Hematopoietic multipotent progenitor cell treated with erythropoietin and hydrocortisone succinate and interleukin-3 and kit ligand, for 15 days (in vitro differentiated cells): Measurements from ENCODE around the gene PSMB9.

Source experiments
- DNase-seq: peaks from one replicate; pipeline ENCODE4 v3.0.0-alpha.2; 2015; ENCODE audit warnings: low spot score

PSMB9 gene

GRCh38 chr6:32839356-32839755, 14.6 kb upstream of the PSMB9 start:
- no peak for DNase-seq

GRCh38 chr6:32840604-32841246, 13.3 kb upstream of the PSMB9 start:
- no peak for DNase-seq

DNA sequence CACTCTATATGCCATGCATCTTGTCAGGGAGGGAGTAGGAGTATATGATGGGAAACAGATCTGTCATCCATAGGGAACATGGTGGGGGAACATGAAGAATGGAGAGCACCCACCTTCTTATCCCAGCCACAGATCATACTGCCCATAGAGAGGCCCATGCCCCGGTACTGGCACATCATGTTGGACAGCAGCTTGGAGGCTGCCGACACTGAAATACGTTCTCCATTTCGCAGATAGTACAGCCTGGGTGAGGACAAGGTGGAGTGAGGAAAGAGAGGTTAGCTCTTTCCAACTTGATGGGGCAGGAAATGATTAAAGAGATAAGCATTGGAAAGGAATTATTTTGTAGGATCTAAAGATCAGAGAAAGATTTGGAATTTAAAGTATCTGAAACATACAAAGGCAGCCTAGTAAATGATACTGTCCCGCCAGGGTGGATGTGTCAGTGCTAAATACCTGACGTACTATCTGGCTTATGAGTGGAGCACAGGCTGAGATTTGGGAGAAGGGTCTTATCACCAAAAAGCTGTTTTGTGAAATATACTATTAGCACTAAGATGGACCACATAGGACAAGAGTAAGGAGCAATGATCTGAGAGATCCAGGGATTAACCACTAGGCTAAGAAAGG, 11.9 kb upstream of the PSMB9 start:
- no peak for DNase-seq

DNA sequence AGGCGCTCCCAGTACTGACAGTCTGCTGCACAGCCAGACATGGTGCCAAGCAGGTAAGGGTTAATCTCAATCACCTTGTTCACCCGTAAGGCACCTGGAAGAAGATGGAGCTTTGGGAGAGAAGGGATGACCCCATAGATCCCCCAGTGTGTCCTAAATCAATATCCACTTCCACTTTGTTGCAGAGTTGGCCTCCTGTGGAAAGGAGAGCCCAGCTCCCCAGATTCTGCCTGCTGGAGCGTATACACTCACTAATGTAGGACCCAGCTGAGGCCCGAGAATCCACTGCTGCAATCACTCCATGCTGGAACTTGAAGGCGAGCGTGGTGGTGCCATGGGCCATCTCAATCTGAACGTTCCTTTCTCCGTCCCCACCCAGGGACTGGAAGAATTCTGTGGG, 11.3 kb upstream of the PSMB9 start:
- DNase-seq = no peak

DNA sequence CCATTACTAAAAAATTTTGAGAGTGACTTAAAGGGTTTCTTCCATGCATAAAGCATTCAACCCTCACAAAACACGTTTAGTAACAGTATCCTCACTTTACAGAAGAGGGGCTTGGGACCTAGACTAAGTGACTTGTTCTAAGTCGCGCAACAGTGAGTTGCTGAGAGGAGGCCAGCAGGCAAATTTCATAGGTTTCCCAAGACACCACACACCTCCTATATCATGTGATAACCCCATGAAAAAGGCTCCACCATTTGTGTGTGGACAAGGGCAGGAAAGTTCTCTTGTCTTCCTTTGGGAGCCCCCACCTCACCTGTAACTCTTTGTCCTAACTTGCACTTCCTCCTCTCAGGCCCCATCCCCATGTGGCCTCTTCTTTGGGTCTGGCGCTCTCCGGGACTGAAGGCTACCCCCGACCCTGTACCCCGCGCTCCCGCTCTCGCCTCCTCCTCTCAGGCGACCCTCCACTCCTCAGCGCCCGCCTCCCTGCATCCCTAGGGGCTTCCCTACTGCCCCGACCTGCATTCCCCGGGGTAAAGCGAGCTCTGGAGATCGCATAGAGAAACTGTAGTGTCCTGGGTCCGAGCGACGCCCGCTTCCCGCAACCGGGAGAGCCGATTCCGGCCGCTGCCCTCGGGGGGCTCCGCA, 10.5 kb upstream of the PSMB9 start:
- no peak for DNase-seq

GRCh38 chr6:32843979-32844838, 9.8 kb upstream of the PSMB9 start, which contains the start of gene PSMB8:
TSS of gene PSMB8 (minus strand) at chr6:32844047. CDS start at chr6:32843996, 51 bp downstream.
- DNase-seq = peak; percentile 98

- DNase-seq = no peak
These were observed 9.1 kb upstream of the PSMB9 start for GRCh38 chr6:32844839-32845383.

GRCh38 chr6:32845384-32845884, 8.6 kb upstream of the PSMB9 start:
- DNase-seq = no peak

- DNase-seq = no peak
These were observed 7.0 kb upstream of the PSMB9 start for GRCh38 chr6:32847004-32847403.

GRCh38 chr6:32847795-32848194, 6.2 kb upstream of the PSMB9 start:
- no peak for DNase-seq

GRCh38 chr6:32849126-32849525, 4.9 kb upstream of the PSMB9 start:
- DNase-seq = no peak

DNA sequence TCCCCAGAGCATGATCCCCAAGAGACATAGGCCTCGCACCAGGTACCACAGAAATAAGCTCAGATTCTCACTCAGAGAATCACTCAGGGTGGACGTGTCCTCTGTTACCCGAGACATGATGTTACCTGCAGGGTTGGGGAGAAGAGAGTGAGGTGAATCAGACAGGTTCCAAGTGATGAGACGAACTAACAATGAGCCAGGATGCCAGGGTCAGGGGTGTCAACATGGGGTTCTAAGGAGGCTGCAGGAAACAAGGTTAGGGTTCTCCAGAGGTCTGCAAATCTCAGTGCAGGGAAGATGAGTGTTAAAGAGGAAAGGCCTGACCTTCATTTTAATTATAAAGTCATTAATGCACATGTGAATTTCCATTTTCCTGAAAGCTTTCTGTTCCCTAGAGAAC, 3.0 kb upstream of the PSMB9 start:
- no peak for DNase-seq

GRCh38 chr6:32852018-32852843, 1.8 kb upstream of the PSMB9 start:
- DNase-seq = no peak

DNA sequence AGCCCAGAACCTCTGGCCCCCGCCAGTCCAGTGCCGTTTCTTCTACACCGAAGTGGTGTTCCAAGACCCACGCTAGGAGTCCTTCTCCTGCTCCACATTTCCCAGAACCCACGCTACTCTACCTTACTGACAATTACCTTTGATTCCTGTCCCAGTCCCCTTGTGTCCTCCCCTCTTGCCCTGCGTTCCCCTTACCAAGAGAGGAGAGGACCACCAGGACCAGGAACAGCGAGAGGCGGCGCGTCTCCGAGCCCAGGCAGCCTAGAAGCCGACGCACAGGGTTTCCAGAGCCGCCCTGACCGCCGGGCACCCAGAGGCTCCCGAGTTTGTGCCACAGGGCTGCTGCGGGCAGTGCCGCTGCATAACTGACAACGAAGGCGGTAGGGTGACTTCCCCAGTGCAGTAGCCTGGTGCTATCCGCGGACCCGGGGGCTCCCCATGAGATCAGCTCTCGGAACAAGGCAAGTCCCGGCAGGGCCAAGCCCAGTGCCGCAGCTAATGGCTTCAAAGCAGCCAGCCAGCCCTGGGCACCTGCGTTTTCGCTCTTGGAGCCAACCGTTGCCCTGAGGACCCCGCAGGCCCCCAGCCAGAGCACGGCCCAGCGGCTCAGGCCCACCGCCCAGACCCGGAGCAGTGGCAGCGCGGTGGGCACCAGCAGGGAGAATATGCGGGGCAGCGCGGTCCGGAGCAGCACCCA, 1.0 kb upstream of the PSMB9 start:
- peak; percentile 37 for DNase-seq

GRCh38 chr6:32854376-32855178, 585 bp downstream of the PSMB9 start:
- DNase-seq = peak; percentile 29

DNA sequence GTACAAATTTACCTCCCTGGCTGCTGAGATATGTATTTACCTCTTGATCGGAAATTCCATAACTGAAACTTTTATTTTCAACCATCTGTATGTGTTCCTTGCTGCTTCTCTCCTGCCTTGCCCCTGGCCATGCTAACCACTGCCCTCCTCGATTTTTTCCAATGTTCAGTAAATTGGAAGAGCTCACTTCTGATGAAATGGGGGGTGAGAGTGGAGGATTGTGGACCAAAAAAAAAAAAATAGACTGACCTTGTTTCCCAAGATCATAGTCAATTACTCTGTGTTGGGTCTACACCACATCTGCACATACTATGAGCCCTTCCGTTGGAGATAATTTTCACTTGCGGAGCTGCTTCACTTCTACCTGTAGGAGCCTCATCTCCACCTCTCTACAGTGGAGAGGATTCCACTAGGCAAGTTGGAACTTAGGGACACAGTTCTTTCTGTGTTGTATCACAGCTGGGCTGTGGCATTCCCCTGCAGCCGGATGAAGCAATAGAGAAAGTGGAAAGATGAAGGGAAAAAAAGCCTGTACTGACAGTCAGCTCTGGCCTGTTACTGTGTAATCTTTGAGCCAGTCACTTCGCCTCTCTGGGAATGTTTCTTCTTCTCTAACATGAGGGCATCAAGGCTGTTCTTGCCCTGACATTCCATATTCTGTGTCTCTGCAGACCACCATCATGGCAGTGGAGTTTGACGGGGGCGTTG, 1.6 kb downstream of the PSMB9 start:
- DNase-seq = no peak

- no peak for DNase-seq
These were observed 3.3 kb downstream of the PSMB9 start for GRCh38 chr6:32857156-32857891.

GRCh38 chr6:32858194-32858593, 4.2 kb downstream of the PSMB9 start:
- DNase-seq = no peak
